Sigmoid colon (tissue), 3 donors: ENCODE results near the gene GET3.

Experiments
- CTCF ChIP-seq, 4 experiments: fragments of 450-650 bp in 3 of 4; fragments of 200-600 bp in 1 of 4; IDR thresholded peaks; one replicate each; pipeline ENCODE4 v1.5.1; 2016 to 2019; ENCODE audit warnings: antibody characterized with exemption in 4 of 4, mild to moderate bottlenecking in 3 of 4, moderate library complexity in 2 of 4
- POLR2A ChIP-seq, 2 donors: fragments of 450-650 bp; IDR thresholded peaks; one replicate each; pipeline ENCODE4 v1.6.1; 2016; ENCODE audit warnings: antibody characterized with exemption in 2 of 2, mild to moderate bottlenecking in 2 of 2, moderate library complexity in 2 of 2

- TF ChIP-seq CTCF (IDR thresholded peaks at IDR 0.05) = no peak
- no peak for TF ChIP-seq POLR2A (IDR thresholded peaks at IDR 0.05)
These were observed 35.0 kb downstream of the GET3 start for GRCh38 chr19:12772323-12772722.
